Lower leg skin (tissue), 3 donors: Measurements from ENCODE around the gene ZNF90.

Source experiments
- POLR2A ChIP-seq, 2 donors: fragments of 450-650 bp; IDR thresholded peaks; one replicate each; pipeline ENCODE4 v1.6.1; 2016 to 2017; ENCODE audit warnings: antibody characterized with exemption in 2 of 2, mild to moderate bottlenecking in 1 of 2, moderate library complexity in 1 of 2
- TF ChIP-seq, protein P1 (sequence below), 3 donors: fragments of 450-650 bp; IDR thresholded peaks; one replicate each; pipeline ENCODE4 v1.5.1; 2016; ENCODE audit warnings: antibody characterized with exemption in 3 of 3, mild to moderate bottlenecking in 3 of 3, moderate library complexity in 2 of 3

- no peak for TF ChIP-seq POLR2A (IDR thresholded peaks at IDR 0.05)
- TF ChIP-seq, protein P1, sequence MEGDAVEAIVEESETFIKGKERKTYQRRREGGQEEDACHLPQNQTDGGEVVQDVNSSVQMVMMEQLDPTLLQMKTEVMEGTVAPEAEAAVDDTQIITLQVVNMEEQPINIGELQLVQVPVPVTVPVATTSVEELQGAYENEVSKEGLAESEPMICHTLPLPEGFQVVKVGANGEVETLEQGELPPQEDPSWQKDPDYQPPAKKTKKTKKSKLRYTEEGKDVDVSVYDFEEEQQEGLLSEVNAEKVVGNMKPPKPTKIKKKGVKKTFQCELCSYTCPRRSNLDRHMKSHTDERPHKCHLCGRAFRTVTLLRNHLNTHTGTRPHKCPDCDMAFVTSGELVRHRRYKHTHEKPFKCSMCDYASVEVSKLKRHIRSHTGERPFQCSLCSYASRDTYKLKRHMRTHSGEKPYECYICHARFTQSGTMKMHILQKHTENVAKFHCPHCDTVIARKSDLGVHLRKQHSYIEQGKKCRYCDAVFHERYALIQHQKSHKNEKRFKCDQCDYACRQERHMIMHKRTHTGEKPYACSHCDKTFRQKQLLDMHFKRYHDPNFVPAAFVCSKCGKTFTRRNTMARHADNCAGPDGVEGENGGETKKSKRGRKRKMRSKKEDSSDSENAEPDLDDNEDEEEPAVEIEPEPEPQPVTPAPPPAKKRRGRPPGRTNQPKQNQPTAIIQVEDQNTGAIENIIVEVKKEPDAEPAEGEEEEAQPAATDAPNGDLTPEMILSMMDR (IDR thresholded peaks at IDR 0.05): no peak
Observed at GRCh38 chr19:20067943-20068342, 9.9 kb upstream of the ZNF90 start.
